GM12865 (cell line): ENCODE data around the gene NPM1.

Experiments
- DNase-seq: peaks from one replicate; pipeline ENCODE4 v3.0.0; 2010; ENCODE audit warnings: low read depth
- H3K4me3 ChIP-seq: 2 replicates; pipeline ENCODE4 v1.5.1; 2011; ENCODE audit warnings: mild to moderate bottlenecking, low read depth, low read length, control low read depth
- TF ChIP-seq, protein P1 (sequence below): IDR thresholded peaks from 2 replicates; pipeline ENCODE4 v1.5.1; 2011; ENCODE audit warnings: low read length, control low read depth, low read depth, inconsistent platforms; ENCODE audit not compliant: insufficient read depth; ENCODE audit errors: missing control alignments

Gene NPM1

DNA sequence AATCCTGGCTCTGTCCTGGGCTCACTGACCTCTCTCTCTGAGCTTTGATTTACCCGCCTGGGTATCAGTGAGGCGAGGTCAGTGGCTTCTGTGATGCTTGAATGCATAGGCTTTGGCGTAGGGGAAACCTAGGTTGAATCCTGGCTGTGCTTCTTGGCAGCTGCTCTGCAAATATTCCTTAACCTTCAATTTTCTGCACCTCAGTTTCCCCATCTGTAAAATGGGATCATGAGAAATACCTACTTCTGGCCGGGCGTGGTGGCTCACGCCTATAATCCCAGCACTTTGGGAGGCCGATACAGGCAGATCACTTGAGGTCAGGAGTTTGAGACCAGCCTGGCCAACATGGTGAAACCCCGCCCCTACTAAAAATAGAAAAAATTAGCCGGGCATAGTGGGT lies 39.0 kb downstream of the NPM1 start:
- TF ChIP-seq, protein P1, sequence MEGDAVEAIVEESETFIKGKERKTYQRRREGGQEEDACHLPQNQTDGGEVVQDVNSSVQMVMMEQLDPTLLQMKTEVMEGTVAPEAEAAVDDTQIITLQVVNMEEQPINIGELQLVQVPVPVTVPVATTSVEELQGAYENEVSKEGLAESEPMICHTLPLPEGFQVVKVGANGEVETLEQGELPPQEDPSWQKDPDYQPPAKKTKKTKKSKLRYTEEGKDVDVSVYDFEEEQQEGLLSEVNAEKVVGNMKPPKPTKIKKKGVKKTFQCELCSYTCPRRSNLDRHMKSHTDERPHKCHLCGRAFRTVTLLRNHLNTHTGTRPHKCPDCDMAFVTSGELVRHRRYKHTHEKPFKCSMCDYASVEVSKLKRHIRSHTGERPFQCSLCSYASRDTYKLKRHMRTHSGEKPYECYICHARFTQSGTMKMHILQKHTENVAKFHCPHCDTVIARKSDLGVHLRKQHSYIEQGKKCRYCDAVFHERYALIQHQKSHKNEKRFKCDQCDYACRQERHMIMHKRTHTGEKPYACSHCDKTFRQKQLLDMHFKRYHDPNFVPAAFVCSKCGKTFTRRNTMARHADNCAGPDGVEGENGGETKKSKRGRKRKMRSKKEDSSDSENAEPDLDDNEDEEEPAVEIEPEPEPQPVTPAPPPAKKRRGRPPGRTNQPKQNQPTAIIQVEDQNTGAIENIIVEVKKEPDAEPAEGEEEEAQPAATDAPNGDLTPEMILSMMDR: no peak
- no peak for DNase-seq
- no peak overlapping the region for H3K4me3 ChIP-seq

- TF ChIP-seq, protein P1: no peak
- DNase-seq: no peak
Observed at GRCh38 chr5:171427318-171428167, 39.9 kb downstream of the NPM1 start.

DNA sequence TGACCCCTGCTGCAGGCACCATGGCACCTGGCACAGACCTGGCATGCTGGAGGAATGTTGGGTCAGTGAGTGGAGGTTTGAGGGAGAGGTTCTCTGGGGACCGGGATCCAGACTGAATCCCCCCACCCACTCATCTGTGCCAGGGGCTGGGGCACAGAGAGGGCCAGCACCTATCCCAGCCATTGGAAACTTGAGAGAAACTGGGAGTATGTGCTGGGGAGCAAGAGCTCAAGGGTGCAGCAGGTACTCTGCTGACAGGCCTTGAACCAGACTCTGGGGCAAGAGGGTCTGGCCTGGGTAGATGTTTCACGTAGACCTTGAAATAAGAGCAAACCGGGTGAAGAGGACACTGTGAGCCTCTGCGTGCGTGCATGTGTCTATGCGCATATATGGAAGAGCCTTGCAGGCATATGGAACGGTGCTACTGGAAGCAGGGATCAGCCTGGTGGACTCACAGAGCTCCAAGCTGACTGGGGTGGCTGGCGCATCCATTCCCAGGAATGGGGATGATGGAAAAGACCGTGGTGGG lies 40.6 kb downstream of the NPM1 start:
- no peak overlapping the region for H3K4me3 ChIP-seq
- TF ChIP-seq, protein P1: no peak
- DNase-seq: no peak

More at GRCh38 chr5:171427318-171428167, 39.9 kb downstream of the NPM1 start:
- H3K4me3 ChIP-seq: no peak overlapping the region

DNA sequence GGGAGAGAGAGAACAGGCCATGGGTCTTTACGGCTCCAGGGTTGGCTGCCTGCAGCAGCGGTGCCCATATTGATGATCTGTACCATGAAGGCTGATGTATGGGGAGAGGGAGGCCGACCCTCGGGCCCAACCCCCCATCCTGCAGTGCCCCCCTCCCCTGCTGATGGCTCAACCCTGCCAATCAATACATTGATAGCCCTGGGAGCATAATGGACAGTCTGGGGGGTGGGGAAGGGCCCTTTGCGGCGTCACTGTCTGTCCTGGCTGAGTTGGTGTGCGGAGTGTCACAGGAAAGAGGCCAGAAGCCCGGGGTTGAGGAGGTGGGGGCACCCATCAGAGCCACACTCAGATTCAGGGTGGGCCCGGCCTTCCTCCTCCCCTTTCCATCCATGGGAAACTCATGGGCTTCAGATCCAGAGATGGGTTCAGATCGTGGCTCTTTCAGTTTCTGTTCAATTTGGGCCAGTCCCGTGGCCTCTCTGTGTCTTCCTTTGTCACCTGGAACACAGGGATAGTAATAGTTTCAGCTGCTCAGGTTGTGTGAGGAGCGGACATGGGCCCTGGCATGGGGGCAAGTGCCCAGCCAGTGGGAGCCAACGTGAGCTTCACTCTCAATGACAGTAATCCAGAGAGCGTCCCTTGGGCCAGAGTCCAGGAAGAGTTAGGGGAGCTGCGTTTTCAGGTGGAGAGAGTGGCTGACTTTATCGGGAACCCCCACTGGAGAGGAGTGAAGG lies 41.3 kb downstream of the NPM1 start:
- H3K4me3 ChIP-seq: no peak overlapping the region
- TF ChIP-seq, protein P1: no peak
- no peak for DNase-seq

DNA sequence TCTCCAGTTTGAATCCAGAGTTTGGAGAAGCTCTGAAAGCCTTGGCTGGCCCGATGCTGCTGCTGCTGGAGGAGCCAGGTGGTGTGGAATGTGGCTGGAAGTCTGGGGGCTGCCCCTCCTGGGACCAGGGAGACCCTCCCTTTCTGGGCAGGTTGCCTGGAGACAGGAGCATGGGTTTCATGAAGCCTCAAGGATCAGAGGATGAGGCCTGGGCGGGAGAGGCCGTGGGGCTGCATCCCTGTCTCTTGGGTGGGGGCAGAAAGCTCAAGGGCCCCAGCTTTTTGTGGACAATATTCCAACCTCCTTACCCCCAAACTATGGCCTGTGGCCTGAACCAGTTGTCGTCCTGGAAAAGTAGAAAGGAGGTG lies 41.9 kb downstream of the NPM1 start:
- TF ChIP-seq, protein P1: no peak
- H3K4me3 ChIP-seq: no peak overlapping the region
- no peak for DNase-seq

DNA sequence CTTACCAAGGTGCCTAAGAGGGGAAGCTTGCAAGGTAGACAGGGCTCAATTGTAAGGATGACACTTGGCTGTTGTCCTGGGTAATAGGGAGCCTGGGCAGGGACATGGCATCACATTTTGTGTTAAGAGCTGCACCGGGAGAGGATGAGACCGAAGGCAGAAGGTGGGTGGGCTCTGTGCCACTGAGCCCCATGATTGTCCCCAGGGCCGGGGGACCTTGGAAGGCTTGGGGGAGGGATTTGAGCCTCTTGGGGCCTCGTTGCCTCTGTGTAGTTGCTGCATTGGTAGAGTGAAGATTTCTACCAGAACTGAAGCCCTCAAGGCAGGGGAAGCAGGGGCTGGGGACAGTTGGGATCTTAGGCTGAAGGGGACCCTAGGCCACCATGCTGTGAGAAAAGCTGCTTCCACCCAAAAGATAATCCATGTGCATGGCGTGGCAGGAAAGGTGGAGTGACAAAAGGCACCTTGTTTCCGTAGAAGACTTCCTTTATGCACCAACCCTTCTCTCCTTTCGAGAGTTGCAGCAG lies 43.7 kb downstream of the NPM1 start:
- no peak for DNase-seq
- H3K4me3 ChIP-seq: no peak overlapping the region
- TF ChIP-seq, protein P1: no peak
